B cell (primary cell): ENCODE data around the gene KRTAP5-10. TPM values are rescaled to one million over a fixed set of nuclear protein-coding genes. Genes with fewer than 3 reads are reported as not detected.

Source experiments
- ATAC-seq: fragments of 200-7000 bp; cut with Tn5 transposase; one replicate; pipeline ENCODE4 v1.10.0; 2021; ENCODE audit warnings: low read depth, mild to moderate bottlenecking, moderate number of reproducible peaks, moderate library complexity
- CTCF ChIA-PET: fragments of 350-600 bp; sonication (Branson Sonifier 250); formaldehyde crosslinking; loops from one replicate; lab custom pipeline; 2021; ENCODE audit warnings: antibody characterized with exemption, inconsistent platforms; lab: Charles Lee
- POLR2A ChIA-PET: fragments of 350-600 bp; sonication (Branson Sonifier 250); formaldehyde crosslinking; loops from one replicate; lab custom pipeline; 2021; ENCODE audit warnings: antibody characterized with exemption; lab: Charles Lee
- DNase-seq: peaks from one replicate; pipeline ENCODE4 v3.0.0; 2013
- H2AFZ ChIP-seq: 2 replicates; pipeline ENCODE4 v1.6.1; 2012; ENCODE audit warnings: mild to moderate bottlenecking, low read depth, low read length; ENCODE audit not compliant: insufficient read depth, poor library complexity, severe bottlenecking
- H3K27ac ChIP-seq, 2 donors: 1 replicate in 1 of 2; 2 replicates in 1 of 2; pipeline ENCODE4 v1.5.1; 2012 to 2013; ENCODE audit warnings: low read length in 2 of 2, mild to moderate bottlenecking in 2 of 2, moderate library complexity in 1 of 2
- H3K27me3 ChIP-seq, 4 experiments: fragments of 200-600 bp in 1 of 4; sonication (generic) in 1 of 4; replicated peaks in 1 of 4; 1 replicate in 2 of 4; 2 replicates in 2 of 4; pipeline versions ENCODE4 v1.6.1 to v1.7.0; 2013 to 2016; ENCODE audit warnings: low read length in 3 of 4, mild to moderate bottlenecking in 2 of 4, mixed read lengths in 1 of 4, moderate library complexity in 1 of 4; ENCODE audit not compliant: insufficient read depth in 4 of 4, control insufficient read depth in 3 of 4; ENCODE audit errors: control extremely low read depth in 1 of 4
- H3K36me3 ChIP-seq, 2 experiments: replicated peaks in 1 of 2; 1 replicate in 1 of 2; 2 replicates in 1 of 2; pipeline versions ENCODE4 v1.6.1 to v1.7.1; 2013; ENCODE audit warnings: low read length in 1 of 2; ENCODE audit not compliant: insufficient read depth in 2 of 2, control insufficient read depth in 1 of 2; ENCODE audit errors: control extremely low read depth in 1 of 2, extremely low read depth in 1 of 2
- H3K4me1 ChIP-seq, 2 donors: fragments of 200-600 bp in 1 of 2; sonication (generic) in 1 of 2; 1 replicate in 1 of 2; 2 replicates in 1 of 2; pipeline versions ENCODE4 v1.5.1 to v1.6.1; 2013 to 2017; ENCODE audit warnings: low read length in 2 of 2; ENCODE audit not compliant: control insufficient read depth in 2 of 2, insufficient read depth in 2 of 2
- H3K4me2 ChIP-seq: replicated peaks from 2 replicates; pipeline ENCODE3; 2012; ENCODE audit warnings: mild to moderate bottlenecking, low read depth, low read length; ENCODE audit not compliant: poor library complexity, severe bottlenecking
- H3K4me3 ChIP-seq, 5 experiments: fragments of 200-600 bp in 1 of 5; sonication (generic) in 1 of 5; 1 replicate in 3 of 5; 2 replicates in 2 of 5; pipeline versions ENCODE4 v1.5.1 to v1.7.0; 2011 to 2016; ENCODE audit warnings: low read length in 4 of 5, mild to moderate bottlenecking in 4 of 5, low read depth in 2 of 5, control low read depth in 1 of 5, moderate library complexity in 1 of 5; ENCODE audit not compliant: insufficient read depth in 1 of 5; ENCODE audit errors: control extremely low read depth in 1 of 5, extremely low read depth in 1 of 5
- H3K79me2 ChIP-seq: fragments of 200-600 bp; sonication (generic); one replicate; pipeline ENCODE4 v1.6.0; 2016; ENCODE audit warnings: low read length; ENCODE audit not compliant: control insufficient read depth, insufficient read depth
- H3K9ac ChIP-seq: fragments of 200-600 bp; sonication (generic); 2 replicates; pipeline ENCODE4 v1.6.1; 2017; ENCODE audit warnings: mild to moderate bottlenecking, low read length, moderate library complexity
- H3K9me3 ChIP-seq, 3 donors: one replicate each; pipeline versions ENCODE4 v1.6.1 to v1.7.1; 2013; ENCODE audit warnings: low read length in 2 of 3; ENCODE audit not compliant: control insufficient read depth in 2 of 3, insufficient read depth in 1 of 3; ENCODE audit errors: control extremely low read depth in 1 of 3
- H4K20me1 ChIP-seq: 2 replicates; pipeline ENCODE4 v1.6.0; 2012; ENCODE audit warnings: mild to moderate bottlenecking, low read length; ENCODE audit not compliant: insufficient read depth, control insufficient read depth, poor library complexity, severe bottlenecking
- H3K27ac Mint-ChIP-seq: one replicate; pipeline ENCODE4 v1.8.0; 2021; ENCODE audit warnings: mixed read lengths
- H3K27me3 Mint-ChIP-seq: one replicate; pipeline ENCODE4 v1.8.0; 2021; ENCODE audit warnings: mixed read lengths
- H3K4me1 Mint-ChIP-seq: one replicate; pipeline ENCODE4 v1.8.0; 2021; ENCODE audit warnings: mixed read lengths
- H3K4me3 Mint-ChIP-seq: one replicate; pipeline ENCODE4 v1.8.0; 2021; ENCODE audit warnings: mixed read lengths
- H3K9me3 Mint-ChIP-seq: one replicate; pipeline ENCODE4 v1.8.0; 2022; ENCODE audit warnings: mixed read lengths; ENCODE audit not compliant: insufficient read depth
- CTCF ChIP-seq: fragments of 200-600 bp; IDR thresholded peaks from one replicate; pipeline ENCODE4 v1.8.0; 2022; ENCODE audit warnings: antibody characterized with exemption, mild to moderate bottlenecking
- EZH2 ChIP-seq: IDR thresholded peaks from 2 replicates; pipeline ENCODE4 v1.6.1; 2012; ENCODE audit warnings: borderline replicate concordance, low read depth, mild to moderate bottlenecking, moderate library complexity, low read length; ENCODE audit not compliant: insufficient read depth, poor library complexity, severe bottlenecking
- WGBS: methylation state at CpG from one replicate; pipeline ENCODE4 v1.1.5; 2013; ENCODE audit warnings: missing lambda C conversion rate; ENCODE audit not compliant: insufficient coverage; 5-methylcytosine and 5-hydroxymethylcytosine counted together
- intact Hi-C: fragments of 100-400 bp; cut with micrococcal nuclease; formaldehyde crosslinking; loops from one replicate; pipeline ENCODE4 v1.10.0; 2022
- polyA plus RNA-seq: library from polyadenylated mRNA; depleted of rRNA; stranded (reverse); fragments of >200 nt; gene quantifications from 2 replicates; pipeline ENCODE4 v1.2.3, GENCODE V29; 2012
- total RNA-seq, 2 donors: library from RNA; stranded (reverse); fragments of 120-200 nt in 1 of 2; gene quantifications; 1 replicate in 1 of 2; 2 replicates in 1 of 2; pipeline versions ENCODE4 v1.2.3 to v1.2.4, GENCODE V29; 2013 to 2022

The KRTAP5-10 gene
- total and polyA plus RNA-seq, 2 donors (not counting 1 experiment from before 2014, with no cell fraction given): not detected

- Mint-ChIP-seq H3K9me3 (peaks cover 6% of the 10 kb centered on the region), H3K27me3 (peaks cover 12% of the 10 kb centered on the region), H3K4me3 (peak overlapping the region; percentile 5), H3K27ac (no peak overlapping the region), H3K4me1 (peaks cover 19% of the 10 kb centered on the region)
- H3K36me3 ChIP-seq: no peaks in the 10 kb centered on the region
- no peak overlapping the region for H3K4me3 ChIP-seq
- 96% methylated on average over 2 of the region's 6 CpGs for WGBS
- no peak overlapping the region for H2AFZ ChIP-seq
- intact Hi-C loops: no loop called here
- TF ChIP-seq EZH2 (no peak), CTCF (no peak)
- H3K27ac ChIP-seq: no peak overlapping the region
- POLR2A ChIA-PET: no interaction called here
- peaks cover 3 to 10% of the 10 kb centered on the region in 2 donors for H3K4me1 ChIP-seq
- H3K27me3 ChIP-seq: peaks cover 0 to 3% (median 1%) of the 10 kb centered on the region in 4 experiments
- peaks cover 0 to 21% (median 0%) of the 10 kb centered on the region in 3 donors for H3K9me3 ChIP-seq
- H3K9ac ChIP-seq: no peak overlapping the region
- no peaks in the 10 kb centered on the region for H4K20me1 ChIP-seq
- CTCF ChIA-PET: no interaction called here
- no peak overlapping the region for H3K4me2 ChIP-seq
- DNase-seq (no peak), ATAC-seq (no peak)
- H3K79me2 ChIP-seq: no peaks in the 10 kb centered on the region
These were observed 20.7 kb upstream of the KRTAP5-10 start for GRCh38 chr11:71544525-71545214.

- Histone ChIP-seq H3K79me2 (no peaks in the 10 kb centered on the region), H3K4me2 (no peak overlapping the region), H3K4me1 (peaks cover 3 to 15% of the 10 kb centered on the region in 2 donors), H3K4me3 (no peak overlapping the region), H3K9me3 (peaks cover 0 to 16% (median 0%) of the 10 kb centered on the region in 3 donors), H2AFZ (no peak overlapping the region), H3K27me3 (peaks cover 0 to 3% (median 1%) of the 10 kb centered on the region in 4 experiments), H3K27ac (no peak overlapping the region), H4K20me1 (no peaks in the 10 kb centered on the region), H3K36me3 (no peaks in the 10 kb centered on the region), H3K9ac (no peak overlapping the region)
- H3K27ac Mint-ChIP-seq: no peak overlapping the region
- H3K4me1 Mint-ChIP-seq: peaks cover 25% of the 10 kb centered on the region
- no peak overlapping the region for H3K4me3 Mint-ChIP-seq
- no peak for ATAC-seq
- WGBS: 90% methylated on average over 7 of the region's 12 CpGs
- intact Hi-C loops: no loop called here
- ChIA-PET CTCF (interaction anchor here (0.6 kb wide), 1 partner anchor 35 kb away, joined by 3 read pairs; no protein-coding TSS in a partner anchor), POLR2A (no interaction called here)
- H3K9me3 Mint-ChIP-seq: peaks cover 6% of the 10 kb centered on the region
- H3K27me3 Mint-ChIP-seq: peaks cover 12% of the 10 kb centered on the region
- DNase-seq: no peak
- TF ChIP-seq CTCF (no peak), EZH2 (no peak)
These were observed 19.9 kb upstream of the KRTAP5-10 start for GRCh38 chr11:71545405-71545966.
